HepG2 (cell line): ENCODE results near the gene ATF6. TPM values are rescaled to one million over a fixed set of nuclear protein-coding genes. Genes with fewer than 3 reads are reported as not detected.

ENCODE experiments used
- ATAC-seq: fragments of 200-7000 bp; cut with Tn5 transposase; 3 replicates; pipeline ENCODE4 v1.9.1; 2020; ENCODE audit warnings: mild to moderate bottlenecking, moderate library complexity
- BruUV-seq: library from RNA; stranded (reverse); fragments of 400-500 nt; replicated peaks from 2 replicates; lab custom pipeline; 2021; lab: Mats Ljungman, UMichigan
- CTCF ChIA-PET: fragments of 300-600 bp; formaldehyde crosslinking; extraction: SDS; loops from one replicate; lab custom pipeline; 2021; ENCODE audit warnings: low total read pairs, inconsistent platforms, low intra/inter-chr PET ratio; lab: Yijun Ruan, JAX
- POLR2A ChIA-PET: fragments of 350-600 bp; sonication (Branson Sonifier 250); formaldehyde crosslinking; loops from one replicate; lab custom pipeline; 2020; ENCODE audit warnings: antibody characterized with exemption, inconsistent platforms; lab: Yijun Ruan, JAX
- DNase-seq: peaks from one replicate; pipeline ENCODE4 v3.0.0-alpha.2; 2015; ENCODE audit warnings: low spot score
- FAIRE-seq: peaks from 3 replicates; lab custom pipeline; 2011; peaks lifted over from hg19 to GRCh38; lab: Jason Lieb, UNC
- H2AFZ ChIP-seq: one replicate; pipeline ENCODE4 v1.6.1; 2011; ENCODE audit warnings: low read length, inconsistent platforms
- H3K27ac ChIP-seq: fragments of 300-600 bp; 3 replicates; pipeline ENCODE4 v1.8.0; 2011; ENCODE audit warnings: mixed run types, mild to moderate bottlenecking, mixed read lengths, low read length, inconsistent platforms; ENCODE audit not compliant: insufficient read depth; ENCODE audit errors: extremely low read length
- H3K27me3 ChIP-seq, 2 experiments: fragments of 200-600 bp in 1 of 2; 2 replicates in 1 of 2; 3 replicates in 1 of 2; pipeline versions ENCODE4 v1.6.0 to v1.8.0; 2011; ENCODE audit warnings: low read length in 2 of 2, mild to moderate bottlenecking in 2 of 2, moderate library complexity in 2 of 2, inconsistent platforms in 1 of 2; ENCODE audit not compliant: insufficient read depth in 2 of 2, control insufficient read depth in 1 of 2
- H3K36me3 ChIP-seq, 2 experiments: fragments of 200-600 bp in 1 of 2; replicated peaks in 1 of 2; 2 replicates in 1 of 2; 3 replicates in 1 of 2; pipeline versions ENCODE4 v1.5.1 to v1.8.0; 2011; ENCODE audit warnings: low read length in 2 of 2, inconsistent platforms in 1 of 2; ENCODE audit not compliant: insufficient read depth in 2 of 2, control insufficient read depth in 1 of 2
- H3K4me1 ChIP-seq: 2 replicates; pipeline ENCODE4 v1.5.1; 2012; ENCODE audit warnings: low read length, inconsistent platforms; ENCODE audit not compliant: insufficient read depth
- H3K4me2 ChIP-seq: 2 replicates; pipeline ENCODE4 v1.6.0; 2011; ENCODE audit warnings: low read depth, low read length, inconsistent platforms
- H3K4me3 ChIP-seq, 3 experiments: fragments of 200-600 bp in 1 of 3; sonication (generic), shearing (Covaris generic) in 1 of 3; replicated peaks in 1 of 3; 2 replicates each; pipeline ENCODE4 v1.5.1; 2011 to 2016; ENCODE audit warnings: low read length in 3 of 3, inconsistent platforms in 2 of 3, low read depth in 2 of 3, mild to moderate bottlenecking in 2 of 3, control low read depth in 1 of 3, mixed read lengths in 1 of 3; ENCODE audit not compliant: insufficient read depth in 1 of 3
- H3K79me2 ChIP-seq: one replicate; pipeline ENCODE4 v1.6.1; 2011; ENCODE audit warnings: low read length, inconsistent platforms; ENCODE audit not compliant: insufficient read depth
- H3K9ac ChIP-seq: 2 replicates; pipeline ENCODE4 v1.6.0; 2011; ENCODE audit warnings: mild to moderate bottlenecking, low read depth, low read length, inconsistent platforms; ENCODE audit not compliant: insufficient read depth
- H3K9me3 ChIP-seq: 2 replicates; pipeline ENCODE4 v1.5.1; 2012; ENCODE audit warnings: mild to moderate bottlenecking, low read length
- H4K20me1 ChIP-seq: 2 replicates; pipeline ENCODE4 v1.6.0; 2011; ENCODE audit warnings: inconsistent platforms, mild to moderate bottlenecking, low read length, moderate library complexity; ENCODE audit not compliant: insufficient read depth
- ARNT ChIP-seq: fragments of 450-650 bp; IDR thresholded peaks from 2 replicates; pipeline ENCODE4 v1.6.1; 2017
- CEBPB ChIP-seq: IDR thresholded peaks from 2 replicates; pipeline ENCODE4 v1.6.1; 2011; ENCODE audit warnings: low read depth, low read length, improper control_type of control experiment, borderline replicate concordance
- ESRRA ChIP-seq: sonication (generic); formaldehyde crosslinking; IDR thresholded peaks from 2 replicates; pipeline ENCODE4 v1.5.1; 2020; ENCODE audit warnings: mild to moderate bottlenecking, low read depth, missing genetic modification reagents
- GPN1 ChIP-seq: sonication (generic); formaldehyde crosslinking; IDR thresholded peaks from 2 replicates; pipeline ENCODE4 v1.5.1; 2020; ENCODE audit warnings: missing genetic modification reagents, borderline replicate concordance
- HMG20B ChIP-seq: conservative IDR thresholded peaks from 2 replicates; pipeline ENCODE4 v1.6.1; 2016; ENCODE audit warnings: missing genetic modification reagents, missing compliant biosample characterization
- HNRNPH1 ChIP-seq: fragments of 200-400 bp; formaldehyde crosslinking; optimal IDR thresholded peaks from 2 replicates; pipeline ENCODE3; 2017; ENCODE audit warnings: mild to moderate bottlenecking, low read depth, low read length
- KDM3A ChIP-seq: IDR thresholded peaks from 2 replicates; pipeline ENCODE4 v1.6.1; 2018; ENCODE audit warnings: low read depth, missing compliant biosample characterization
- ZNF292 ChIP-seq: sonication (generic); formaldehyde crosslinking; IDR thresholded peaks from 2 replicates; pipeline ENCODE4 v1.8.1; 2022; ENCODE audit warnings: mild to moderate bottlenecking, low read depth, missing genetic modification reagents, borderline replicate concordance
- ZNF329 ChIP-seq: sonication (generic); formaldehyde crosslinking; IDR thresholded peaks from 2 replicates; pipeline ENCODE4 v1.9.0; 2021; ENCODE audit warnings: low read depth, mild to moderate bottlenecking, missing genetic modification reagents
- ZNF580 ChIP-seq: IDR thresholded peaks from 2 replicates; pipeline ENCODE4 v1.6.1; 2016; ENCODE audit warnings: low read depth, borderline replicate concordance
- ZSCAN21 ChIP-seq: sonication (generic); formaldehyde crosslinking; IDR thresholded peaks from 2 replicates; pipeline ENCODE4 v1.8.0; 2022; ENCODE audit warnings: mild to moderate bottlenecking, missing genetic modification reagents, moderate library complexity, borderline replicate concordance
- WGBS: methylation state at CpG from one replicate; pipeline ENCODE4 v1.1.6; 2017; ENCODE audit warnings: low lambda C conversion rate; 5-methylcytosine and 5-hydroxymethylcytosine counted together
- in situ Hi-C: cut with HindIII; loops from 2 replicates; pipeline ENCODE4 v1.10.0; 2017; ENCODE audit warnings: low pct_unique_long_range_greater_than_20kb; ENCODE audit not compliant: extremely low pct_ligation_motif_present
- intact Hi-C: fragments of 100-400 bp; cut with micrococcal nuclease; formaldehyde crosslinking; loops from one replicate; pipeline ENCODE4 v1.10.0; 2022; ENCODE audit not compliant: unreplicated experiment
- polyA plus RNA-seq, 8 experiments: library from polyadenylated mRNA; depleted of rRNA in 3 of 8; stranded (reverse) in 7 of 8; unstranded in 1 of 8; fragments of >200 nt; fragmentation: Illumina TruSeq in 4 of 8; extraction: Trizol in 4 of 8; gene quantifications; 2 replicates each; pipeline versions ENCODE4 v1.2.1 to v1.2.3, GENCODE V29; 2011 to 2016; ENCODE audit warnings: low read depth in 4 of 8, missing spikeins in 1 of 8, mixed read lengths in 1 of 8; ENCODE audit not compliant: insufficient read depth in 1 of 8
- total RNA-seq, 5 experiments: library from RNA; depleted of rRNA; stranded (reverse); fragments of >200 nt; fragmentation: Illumina TruSeq; extraction: Trizol; gene quantifications; 2 replicates each; pipeline ENCODE4 v1.2.3, GENCODE V29; 2016; ENCODE audit warnings: low read depth in 1 of 5
- TF ChIP-seq, protein P1 (sequence below): conservative IDR thresholded peaks from 2 replicates; pipeline ENCODE4 v1.6.1; 2018; ENCODE audit warnings: missing genetic modification reagents
- TF ChIP-seq, protein P2 (sequence below): sonication (generic); formaldehyde crosslinking; IDR thresholded peaks from 2 replicates; pipeline ENCODE4 v1.4.0; 2020; ENCODE audit warnings: missing genetic modification reagents, borderline replicate concordance

Gene ATF6
- total and polyA plus RNA-seq, 2 of the 13 experiments (the other 11 are each of a cell fraction or from before 2014, with no cell fraction given) = 13.2 to 14.5 TPM

DNA sequence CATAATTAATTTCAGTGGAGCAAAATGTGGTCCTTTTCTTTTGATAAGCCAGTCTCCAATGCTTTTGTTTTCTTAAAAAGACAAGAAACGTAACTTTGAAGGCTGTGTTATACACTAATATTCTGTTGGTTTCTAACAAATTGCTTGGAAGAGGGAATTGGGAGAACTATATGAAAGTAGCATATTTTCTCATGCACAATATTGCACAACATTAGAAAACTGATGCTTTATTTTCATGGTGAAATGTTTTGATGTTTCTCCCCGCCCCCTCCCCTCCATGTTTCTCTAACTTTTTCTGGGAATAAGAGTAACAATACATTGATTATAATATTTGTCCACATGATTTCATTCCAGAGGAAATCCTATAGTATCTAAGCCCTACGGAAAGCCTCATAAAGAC lies 142.1 kb downstream of the ATF6 start:
- Histone ChIP-seq H3K4me1 (peaks cover 14% of the 10 kb centered on the region), H3K4me2 (no peak overlapping the region), H3K9me3 (no peaks in the 10 kb centered on the region), H3K36me3 (no peaks in the 10 kb centered on the region), H3K27ac (no peak overlapping the region), H3K4me3 (no peak overlapping the region), H3K27me3 (no peaks in the 10 kb centered on the region), H2AFZ (no peak overlapping the region), H4K20me1 (no peaks in the 10 kb centered on the region), H3K79me2 (no peaks in the 10 kb centered on the region), H3K9ac (no peak overlapping the region)
- ATAC-seq (no peak), FAIRE-seq (no peak), DNase-seq (no peak)
- intact Hi-C loops (no loop called here), in situ Hi-C loops (no loop called here)
- ChIA-PET POLR2A (no interaction called here), CTCF (no interaction called here)
- TF ChIP-seq HMG20B (no peak), CEBPB (peak; percentile 44; the same call in 1 of the 2 replicates)
- 95% methylated on average over 3 of the region's 3 CpGs for WGBS
- BruUV-seq = no TSS peak

- BruUV-seq = no TSS peak
- CTCF ChIA-PET = no interaction called here
- no peak for FAIRE-seq
- no peak for TF ChIP-seq ZNF580 (CRISPR knock-in tag)
- TF ChIP-seq, protein P1, sequence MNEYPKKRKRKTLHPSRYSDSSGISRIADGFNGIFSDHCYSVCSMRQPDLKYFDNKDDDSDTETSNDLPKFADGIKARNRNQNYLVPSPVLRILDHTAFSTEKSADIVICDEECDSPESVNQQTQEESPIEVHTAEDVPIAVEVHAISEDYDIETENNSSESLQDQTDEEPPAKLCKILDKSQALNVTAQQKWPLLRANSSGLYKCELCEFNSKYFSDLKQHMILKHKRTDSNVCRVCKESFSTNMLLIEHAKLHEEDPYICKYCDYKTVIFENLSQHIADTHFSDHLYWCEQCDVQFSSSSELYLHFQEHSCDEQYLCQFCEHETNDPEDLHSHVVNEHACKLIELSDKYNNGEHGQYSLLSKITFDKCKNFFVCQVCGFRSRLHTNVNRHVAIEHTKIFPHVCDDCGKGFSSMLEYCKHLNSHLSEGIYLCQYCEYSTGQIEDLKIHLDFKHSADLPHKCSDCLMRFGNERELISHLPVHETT (CRISPR knock-in tag) = no peak
- TF ChIP-seq ESRRA (CRISPR knock-in tag) = no peak
- TF ChIP-seq KDM3A = no peak
- TF ChIP-seq ZNF329 (CRISPR knock-in tag) = no peak
- TF ChIP-seq ZNF292 (CRISPR knock-in tag) = no peak
- no peak for TF ChIP-seq ARNT
- no peak for TF ChIP-seq HNRNPH1
- TF ChIP-seq GPN1 = no peak
- no peak for TF ChIP-seq ZSCAN21 (CRISPR knock-in tag)
- TF ChIP-seq, protein P2, sequence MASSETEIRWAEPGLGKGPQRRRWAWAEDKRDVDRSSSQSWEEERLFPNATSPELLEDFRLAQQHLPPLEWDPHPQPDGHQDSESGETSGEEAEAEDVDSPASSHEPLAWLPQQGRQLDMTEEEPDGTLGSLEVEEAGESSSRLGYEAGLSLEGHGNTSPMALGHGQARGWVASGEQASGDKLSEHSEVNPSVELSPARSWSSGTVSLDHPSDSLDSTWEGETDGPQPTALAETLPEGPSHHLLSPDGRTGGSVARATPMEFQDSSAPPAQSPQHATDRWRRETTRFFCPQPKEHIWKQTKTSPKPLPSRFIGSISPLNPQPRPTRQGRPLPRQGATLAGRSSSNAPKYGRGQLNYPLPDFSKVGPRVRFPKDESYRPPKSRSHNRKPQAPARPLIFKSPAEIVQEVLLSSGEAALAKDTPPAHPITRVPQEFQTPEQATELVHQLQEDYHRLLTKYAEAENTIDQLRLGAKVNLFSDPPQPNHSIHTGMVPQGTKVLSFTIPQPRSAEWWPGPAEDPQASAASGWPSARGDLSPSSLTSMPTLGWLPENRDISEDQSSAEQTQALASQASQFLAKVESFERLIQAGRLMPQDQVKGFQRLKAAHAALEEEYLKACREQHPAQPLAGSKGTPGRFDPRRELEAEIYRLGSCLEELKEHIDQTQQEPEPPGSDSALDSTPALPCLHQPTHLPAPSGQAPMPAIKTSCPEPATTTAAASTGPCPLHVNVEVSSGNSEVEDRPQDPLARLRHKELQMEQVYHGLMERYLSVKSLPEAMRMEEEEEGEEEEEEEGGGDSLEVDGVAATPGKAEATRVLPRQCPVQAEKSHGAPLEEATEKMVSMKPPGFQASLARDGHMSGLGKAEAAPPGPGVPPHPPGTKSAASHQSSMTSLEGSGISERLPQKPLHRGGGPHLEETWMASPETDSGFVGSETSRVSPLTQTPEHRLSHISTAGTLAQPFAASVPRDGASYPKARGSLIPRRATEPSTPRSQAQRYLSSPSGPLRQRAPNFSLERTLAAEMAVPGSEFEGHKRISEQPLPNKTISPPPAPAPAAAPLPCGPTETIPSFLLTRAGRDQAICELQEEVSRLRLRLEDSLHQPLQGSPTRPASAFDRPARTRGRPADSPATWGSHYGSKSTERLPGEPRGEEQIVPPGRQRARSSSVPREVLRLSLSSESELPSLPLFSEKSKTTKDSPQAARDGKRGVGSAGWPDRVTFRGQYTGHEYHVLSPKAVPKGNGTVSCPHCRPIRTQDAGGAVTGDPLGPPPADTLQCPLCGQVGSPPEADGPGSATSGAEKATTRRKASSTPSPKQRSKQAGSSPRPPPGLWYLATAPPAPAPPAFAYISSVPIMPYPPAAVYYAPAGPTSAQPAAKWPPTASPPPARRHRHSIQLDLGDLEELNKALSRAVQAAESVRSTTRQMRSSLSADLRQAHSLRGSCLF = no peak
Observed at GRCh38 chr1:161910604-161911003, 144.5 kb downstream of the ATF6 start.

More at GRCh38 chr1:161910604-161911003, 144.5 kb downstream of the ATF6 start:
- H3K4me1 ChIP-seq = peaks cover 27% of the 10 kb centered on the region
- no peak overlapping the region for H3K27ac ChIP-seq
- DNase-seq (no peak), ATAC-seq (no peak)
- H3K9me3 ChIP-seq = no peaks in the 10 kb centered on the region
- H3K9ac ChIP-seq = no peak overlapping the region
- no peaks in the 10 kb centered on the region for H3K79me2 ChIP-seq
- H3K4me3 ChIP-seq = no peak overlapping the region
- no peaks in the 10 kb centered on the region for H4K20me1 ChIP-seq
- no peak overlapping the region for H2AFZ ChIP-seq
- POLR2A ChIA-PET = no interaction called here
- no peak overlapping the region for H3K4me2 ChIP-seq
- intact Hi-C loops = loop anchor here (5.0 kb wide), 1 partner anchor 43 kb away; no protein-coding TSS in a partner anchor
- H3K27me3 ChIP-seq = no peaks in the 10 kb centered on the region
- H3K36me3 ChIP-seq = peaks cover 2 to 7% of the 10 kb centered on the region in 2 experiments; a peak in 1 of 5 replicates
- in situ Hi-C loops = no loop called here
